A549 treated with CpdA at 1 μM for 4 hours (cell line): Measurements from ENCODE around the gene CACNA1F. TPM values are rescaled to one million over a fixed set of nuclear protein-coding genes. Genes with fewer than 3 reads are reported as not detected.

Experiments
- total RNA-seq: library from RNA; stranded (reverse); fragments of 200-300 nt; extraction: Qiagen RNA extraction; gene quantifications from 5 replicates; pipeline ENCODE4 v1.2.3, GENCODE V29; 2022; ENCODE audit warnings: low read depth

CACNA1F gene
- not detected in 5 replicates for total RNA-seq

GRCh38 chrX:49233176-49233575, at the start of gene CACNA1F:
Gene CACNA1F, minus strand, starts transcription at chrX:49233340. Its CDS starts 31 bp downstream, at chrX:49233309.

GRCh38 chrX:49269767-49270248, 36.7 kb upstream of the CACNA1F start, which contains the start of gene PPP1R3F:
Gene PPP1R3F, plus strand, starts transcription at chrX:49269793. Its CDS starts 77 bp downstream, at chrX:49269870.

GRCh38 chrX:49264460-49264859, 31.3 kb upstream of the CACNA1F start, which contains the start of gene FOXP3:
Gene FOXP3, minus strand, starts transcription at chrX:49264710. Its CDS starts 6,205 bp downstream, at chrX:49258505.

GRCh38 chrX:49199906-49200771, 33.0 kb downstream of the CACNA1F start, which contains the start of gene SYP:
Gene SYP, minus strand, starts transcription at chrX:49200193. Its CDS starts 7 bp downstream, at chrX:49200186.

GRCh38 chrX:49186125-49187027, 46.8 kb downstream of the CACNA1F start, which contains the start of gene PRICKLE3:
Gene PRICKLE3, minus strand, starts transcription at chrX:49186373. Its CDS starts 76 bp downstream, at chrX:49186297.

GRCh38 chrX:49171752-49172279, 61.3 kb downstream of the CACNA1F start, which contains the start of gene PLP2:
Gene PLP2, plus strand, starts transcription at chrX:49171898. Its CDS starts 103 bp downstream, at chrX:49172001.

GRCh38 chrX:49162620-49163019, 70.5 kb downstream of the CACNA1F start, which contains the start of gene MAGIX:
Gene MAGIX, plus strand, starts transcription at chrX:49162758. Its CDS starts 132 bp downstream, at chrX:49162890.

Other genes starting within 250 kb of the CACNA1F start
- 22.2 to 24.2 TPM (median 23.0 TPM) in 5 replicates for gene GRIPAP1, start 231.1 kb downstream of the CACNA1F start, total RNA-seq
- gene TFE3, start 190.0 kb downstream of the CACNA1F start, total RNA-seq, result 49.2 to 63.4 TPM (median 61.8 TPM) in 5 replicates
- gene CCDC120, start 174.3 kb downstream of the CACNA1F start, total RNA-seq, result 3.2 to 4.7 TPM (median 3.6 TPM) in 5 replicates
- 32.8 to 48.2 TPM (median 42.6 TPM) in 5 replicates for gene PRAF2, start 159.3 kb downstream of the CACNA1F start, total RNA-seq
- gene WDR45, start 153.5 kb downstream of the CACNA1F start, total RNA-seq, result 54.9 to 65.6 TPM (median 58.5 TPM) in 5 replicates
- gene GPKOW, start 109.6 kb downstream of the CACNA1F start, total RNA-seq, result 23.2 to 26.7 TPM (median 24.8 TPM) in 5 replicates
- gene MAGIX, start 70.6 kb downstream of the CACNA1F start, total RNA-seq, result 2.7 to 3.7 TPM (median 3.1 TPM) in 5 replicates
- gene PLP2, start 61.4 kb downstream of the CACNA1F start, total RNA-seq, result 307 to 435 TPM (median 429 TPM) in 5 replicates
- gene PRICKLE3, start 47.0 kb downstream of the CACNA1F start, total RNA-seq, result 12.7 to 22.2 TPM (median 20.7 TPM) in 5 replicates
- 2.4 to 3.6 TPM (median 3.1 TPM) in 5 replicates for gene SYP, start 33.1 kb downstream of the CACNA1F start, total RNA-seq
- gene CCDC22, start 2.1 kb upstream of the CACNA1F start, total RNA-seq, result 13.4 to 16.7 TPM (median 16.2 TPM) in 5 replicates
- gene FOXP3, start 31.4 kb upstream of the CACNA1F start, total RNA-seq, result 0.12 to 0.19 TPM (median 0.17 TPM) in 5 replicates
- gene PPP1R3F, start 36.5 kb upstream of the CACNA1F start, total RNA-seq, result 1.2 to 4.3 TPM (median 3.4 TPM) in 5 replicates
- not detected in 5 replicates for gene GAGE10, start 70.3 kb upstream of the CACNA1F start, total RNA-seq
- not detected in 5 replicates for gene GAGE12J, start 88.7 kb upstream of the CACNA1F start, total RNA-seq
- not detected in 5 replicates for gene GAGE13, start 98.2 kb upstream of the CACNA1F start, total RNA-seq